Gastroesophageal sphincter (tissue), 4 donors: ENCODE measurements around the gene ADAMTS9. TPM values are rescaled to one million over a fixed set of nuclear protein-coding genes. Genes with fewer than 3 reads are reported as not detected.
A peak's percentile ranks its signal among the peaks of the same experiment; 100 is the strongest.

Experiments used
- ATAC-seq: fragments of 150-250 bp; one replicate; pipeline ENCODE4 v1.9.1; 2016; ENCODE audit warnings: mild to moderate bottlenecking, moderate library complexity
- H3K27ac ChIP-seq, 4 donors: fragments of 200-600 bp; sonication (generic) in 3 of 4; 1 replicate in 3 of 4; 2 replicates in 1 of 4; pipeline ENCODE4 v1.5.1; 2016 to 2019
- H3K27me3 ChIP-seq: fragments of 200-600 bp; sonication (generic); one replicate; pipeline ENCODE4 v1.5.1; 2019
- H3K36me3 ChIP-seq, 2 donors: fragments of 200-600 bp; sonication (generic); one replicate each; pipeline ENCODE4 v1.5.1; 2019; ENCODE audit warnings: control low read depth in 1 of 2
- H3K4me1 ChIP-seq, 3 donors: fragments of 200-600 bp; sonication (generic); 1 replicate in 2 of 3; 2 replicates in 1 of 3; pipeline ENCODE4 v1.5.1; 2016 to 2019; ENCODE audit warnings: control low read depth in 2 of 3
- H3K4me3 ChIP-seq, 2 donors: fragments of 200-600 bp; sonication (generic); one replicate each; pipeline ENCODE4 v1.5.1; 2019; ENCODE audit warnings: mild to moderate bottlenecking in 1 of 2, moderate library complexity in 1 of 2
- H3K9me3 ChIP-seq, 3 donors: fragments of 200-600 bp; sonication (generic); one replicate each; pipeline ENCODE4 v1.5.1; 2017 to 2019; ENCODE audit warnings: control low read depth in 2 of 3
- CTCF ChIP-seq, 4 experiments: fragments of 200-600 bp in 2 of 4; fragments of 450-650 bp in 2 of 4; sonication (generic) in 1 of 4; IDR thresholded peaks; one replicate each; pipeline ENCODE4 v1.5.1; 2017 to 2019; ENCODE audit warnings: antibody characterized with exemption in 4 of 4, mild to moderate bottlenecking in 2 of 4, moderate library complexity in 2 of 4
- EP300 ChIP-seq: sonication (generic); formaldehyde crosslinking; IDR thresholded peaks from one replicate; pipeline ENCODE4 v1.6.1; 2017; ENCODE audit warnings: antibody characterized with exemption, mild to moderate bottlenecking
- POLR2A ChIP-seq, 2 donors: fragments of 450-650 bp; IDR thresholded peaks; one replicate each; pipeline ENCODE4 v1.6.1; 2017; ENCODE audit warnings: antibody characterized with exemption in 2 of 2, mild to moderate bottlenecking in 2 of 2, moderate library complexity in 1 of 2
- POLR2AphosphoS5 ChIP-seq: sonication (generic); formaldehyde crosslinking; IDR thresholded peaks from one replicate; pipeline ENCODE4 v1.6.1; 2017; ENCODE audit warnings: antibody characterized with exemption
- WGBS, 2 donors: methylation state at CpG; one replicate each; pipeline ENCODE4 v1.1.5; 2018; ENCODE audit warnings: low coverage in 1 of 2; 5-methylcytosine and 5-hydroxymethylcytosine counted together
- total RNA-seq, 4 donors: library from RNA; depleted of rRNA; stranded (reverse); fragments of >200 nt; gene quantifications; one replicate each; pipeline ENCODE4 v1.1.0, GENCODE V29; 2016

Gene ADAMTS9
- total RNA-seq, 4 donors from 2014 or later: 30.7 to 102 (median 48.3) TPM

GRCh38 chr3:64495781-64496334 lies 191.9 kb downstream of the ADAMTS9 start:
- no peak overlapping the region for H3K4me3 ChIP-seq
- WGBS, 2 donors: 73 to 88% methylated on average over 2 of the region's 2 CpGs
- no peaks in the 10 kb centered on the region for H3K36me3 ChIP-seq
- H3K9me3 ChIP-seq: no peaks in the 10 kb centered on the region
- ATAC-seq: no peak
- H3K4me1 ChIP-seq: peaks cover 0 to 11% (median 0%) of the 10 kb centered on the region in 3 donors
- peak overlapping the region in 1 of 4 donors; percentile 26 for H3K27ac ChIP-seq
- no peaks in the 10 kb centered on the region for H3K27me3 ChIP-seq
- no peak for TF ChIP-seq POLR2AphosphoS5
- no peak for TF ChIP-seq EP300
- no peak for TF ChIP-seq POLR2A (IDR thresholded peaks at IDR 0.05)
- no peak for TF ChIP-seq CTCF (IDR thresholded peaks at IDR 0.05)

GRCh38 chr3:64495121-64495780 lies 192.5 kb downstream of the ADAMTS9 start:
- Histone ChIP-seq H3K27ac (peak overlapping the region in 1 of 4 donors; percentile 26), H3K4me3 (no peak overlapping the region), H3K9me3 (no peaks in the 10 kb centered on the region), H3K4me1 (peaks cover 0 to 11% (median 0%) of the 10 kb centered on the region in 3 donors), H3K27me3 (no peaks in the 10 kb centered on the region), H3K36me3 (no peaks in the 10 kb centered on the region)
- no peak for ATAC-seq
- 34 to 46% methylated on average over 4 of the region's 4 CpGs for WGBS, 2 donors
- TF ChIP-seq EP300: no peak
- TF ChIP-seq POLR2A (IDR thresholded peaks at IDR 0.05): no peak
- no peak for TF ChIP-seq CTCF (IDR thresholded peaks at IDR 0.05)
- no peak for TF ChIP-seq POLR2AphosphoS5

GRCh38 chr3:64494526-64494925 lies 193.3 kb downstream of the ADAMTS9 start:
- no peak for ATAC-seq
- Histone ChIP-seq H3K36me3 (no peaks in the 10 kb centered on the region), H3K4me1 (peaks cover 0 to 12% (median 0%) of the 10 kb centered on the region in 3 donors), H3K4me3 (no peak overlapping the region), H3K27ac (no peak overlapping the region), H3K9me3 (no peaks in the 10 kb centered on the region), H3K27me3 (no peaks in the 10 kb centered on the region)
- TF ChIP-seq EP300 (no peak), POLR2A (IDR thresholded peaks at IDR 0.05) (no peak), POLR2AphosphoS5 (no peak), CTCF (IDR thresholded peaks at IDR 0.05) (no peak)
- 71% methylated on average over 2 of the region's 2 CpGs; no CpG with 5 or more reads in 1 of the 2 donors for WGBS, 2 donors

GRCh38 chr3:64493149-64493548 lies 194.7 kb downstream of the ADAMTS9 start:
- Histone ChIP-seq H3K4me1 (peaks cover 0 to 25% (median 0%) of the 10 kb centered on the region in 3 donors), H3K9me3 (no peaks in the 10 kb centered on the region), H3K27me3 (no peaks in the 10 kb centered on the region), H3K27ac (no peak overlapping the region), H3K4me3 (no peak overlapping the region), H3K36me3 (no peaks in the 10 kb centered on the region)
- TF ChIP-seq CTCF (IDR thresholded peaks at IDR 0.05) (no peak), POLR2AphosphoS5 (no peak), POLR2A (IDR thresholded peaks at IDR 0.05) (no peak), EP300 (no peak)
- WGBS, 2 donors: 60 to 80% methylated on average over 1 of the region's 2 CpGs
- no peak for ATAC-seq

GRCh38 chr3:64491843-64492242 lies 196.0 kb downstream of the ADAMTS9 start:
- Histone ChIP-seq H3K27ac (no peak overlapping the region), H3K9me3 (no peaks in the 10 kb centered on the region)
- 86 to 96% methylated on average over 2 to 3 of the region's 3 CpGs for WGBS, 2 donors

More at GRCh38 chr3:64491843-64492242, 196.0 kb downstream of the ADAMTS9 start:
- Histone ChIP-seq H3K4me1 (peaks cover 0 to 25% (median 0%) of the 10 kb centered on the region in 3 donors), H3K36me3 (no peaks in the 10 kb centered on the region), H3K27me3 (no peaks in the 10 kb centered on the region), H3K4me3 (no peak overlapping the region)
- TF ChIP-seq EP300: no peak
- TF ChIP-seq POLR2AphosphoS5: no peak
- TF ChIP-seq CTCF (IDR thresholded peaks at IDR 0.05): no peak
- TF ChIP-seq POLR2A (IDR thresholded peaks at IDR 0.05): no peak
- no peak for ATAC-seq
